B cell (primary cell): ENCODE results near the gene MTG2.

Experiments used
- CTCF ChIP-seq: fragments of 200-600 bp; IDR thresholded peaks from one replicate; pipeline ENCODE4 v1.8.0; 2022; ENCODE audit warnings: antibody characterized with exemption, mild to moderate bottlenecking
- EZH2 ChIP-seq: IDR thresholded peaks from 2 replicates; pipeline ENCODE4 v1.6.1; 2012; ENCODE audit warnings: borderline replicate concordance, low read depth, mild to moderate bottlenecking, moderate library complexity, low read length; ENCODE audit not compliant: insufficient read depth, poor library complexity, severe bottlenecking

DNA sequence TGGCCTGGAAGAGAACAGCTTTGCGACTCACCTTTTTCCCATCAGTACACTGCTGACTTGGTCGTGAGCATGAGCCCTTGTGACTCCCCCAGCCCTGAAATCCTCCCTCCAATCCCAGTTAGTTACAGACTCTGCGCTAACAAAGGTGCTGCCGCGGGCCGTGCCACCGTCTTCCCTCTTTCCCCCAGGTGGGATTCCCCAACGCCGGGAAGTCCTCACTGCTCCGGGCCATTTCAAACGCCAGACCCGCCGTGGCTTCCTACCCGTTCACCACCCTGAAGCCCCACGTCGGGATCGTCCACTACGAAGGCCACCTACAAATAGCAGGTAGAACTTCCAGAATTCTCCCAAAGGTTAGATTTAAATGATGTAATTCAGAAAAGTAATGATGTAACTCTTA, 16.1 kb downstream of the MTG2 start:
- TF ChIP-seq CTCF (no peak), EZH2 (no peak)
